CD4-positive, alpha-beta T cell treated with Interleukin-1 beta for 1 hour (primary cell): ENCODE results near the gene ADORA1.

Experiments
- DNase-seq, 2 donors: peaks; one replicate each; pipeline ENCODE4 v3.0.0-alpha.2; 2020 to 2022

ADORA1 gene

GRCh38 chr1:203127666-203128430, at the start of gene ADORA1:
TSS of gene ADORA1 (plus strand) at chr1:203127726. CDS start at chr1:203128842, 1,116 bp downstream.
- DNase-seq, result no peak

- DNase-seq, result no peak
Observed at GRCh38 chr1:203077956-203078355, 49.6 kb upstream of the ADORA1 start.

- DNase-seq, result no peak
Observed at GRCh38 chr1:203078478-203078877, 49.0 kb upstream of the ADORA1 start.

GRCh38 chr1:203080456-203080855, 47.1 kb upstream of the ADORA1 start:
- no peak for DNase-seq

- no peak for DNase-seq
Observed at GRCh38 chr1:203081465-203082230, 45.9 kb upstream of the ADORA1 start.

- DNase-seq, result no peak
Observed at GRCh38 chr1:203082231-203082505, 45.4 kb upstream of the ADORA1 start.

- DNase-seq, result no peak
Observed at GRCh38 chr1:203082571-203083462, 44.7 kb upstream of the ADORA1 start.

- no peak for DNase-seq
Observed at GRCh38 chr1:203083463-203083921, 44.0 kb upstream of the ADORA1 start.

GRCh38 chr1:203084588-203085527, 42.7 kb upstream of the ADORA1 start:
- no peak for DNase-seq

- DNase-seq, result no peak
Observed at GRCh38 chr1:203085528-203086406, 41.8 kb upstream of the ADORA1 start, which contains the start of gene MYOG. TSS of gene MYOG (minus strand) at chr1:203086012. CDS start at chr1:203085961, 51 bp downstream.

GRCh38 chr1:203086992-203087763, 40.3 kb upstream of the ADORA1 start:
- DNase-seq, result no peak

- DNase-seq, result no peak
Observed at GRCh38 chr1:203088441-203088840, 39.1 kb upstream of the ADORA1 start.

GRCh38 chr1:203089001-203089650, 38.4 kb upstream of the ADORA1 start:
- DNase-seq, result no peak

GRCh38 chr1:203089651-203090045, 37.9 kb upstream of the ADORA1 start:
- DNase-seq, result no peak

- DNase-seq, result no peak
Observed at GRCh38 chr1:203090421-203091198, 36.9 kb upstream of the ADORA1 start.

- no peak for DNase-seq
Observed at GRCh38 chr1:203091199-203091477, 36.4 kb upstream of the ADORA1 start.

- no peak for DNase-seq
Observed at GRCh38 chr1:203091761-203092330, 35.7 kb upstream of the ADORA1 start.

- DNase-seq, result no peak
Observed at GRCh38 chr1:203093754-203094410, 33.6 kb upstream of the ADORA1 start.
